GM10847 (cell line): ENCODE data around the gene MBD4.

ENCODE experiments used
- POLR2A ChIP-seq: IDR thresholded peaks from 2 replicates; pipeline ENCODE4 v1.6.1; 2011; ENCODE audit not compliant: insufficient read length; ENCODE audit errors: extremely low read depth

The MBD4 gene

DNA sequence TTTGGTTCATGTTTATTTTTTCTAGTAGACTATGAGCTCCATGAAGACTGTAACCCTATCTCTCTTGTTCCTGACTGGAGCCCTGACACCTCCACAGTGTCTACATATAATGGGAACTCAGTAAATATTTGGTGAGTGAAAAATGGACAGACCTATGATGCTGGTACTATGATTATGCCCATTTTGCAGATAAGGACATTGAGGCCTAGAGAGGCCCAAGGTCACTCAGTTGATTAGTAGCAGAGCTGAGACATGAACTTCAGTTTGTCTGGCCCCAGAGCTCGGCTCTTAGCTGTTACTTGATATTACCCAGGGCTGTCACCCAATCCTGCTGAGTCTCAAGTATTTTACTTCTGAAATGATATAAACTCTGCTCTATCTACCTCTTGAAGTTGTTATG, 16.9 kb downstream of the MBD4 start:
- TF ChIP-seq POLR2A, result no peak

DNA sequence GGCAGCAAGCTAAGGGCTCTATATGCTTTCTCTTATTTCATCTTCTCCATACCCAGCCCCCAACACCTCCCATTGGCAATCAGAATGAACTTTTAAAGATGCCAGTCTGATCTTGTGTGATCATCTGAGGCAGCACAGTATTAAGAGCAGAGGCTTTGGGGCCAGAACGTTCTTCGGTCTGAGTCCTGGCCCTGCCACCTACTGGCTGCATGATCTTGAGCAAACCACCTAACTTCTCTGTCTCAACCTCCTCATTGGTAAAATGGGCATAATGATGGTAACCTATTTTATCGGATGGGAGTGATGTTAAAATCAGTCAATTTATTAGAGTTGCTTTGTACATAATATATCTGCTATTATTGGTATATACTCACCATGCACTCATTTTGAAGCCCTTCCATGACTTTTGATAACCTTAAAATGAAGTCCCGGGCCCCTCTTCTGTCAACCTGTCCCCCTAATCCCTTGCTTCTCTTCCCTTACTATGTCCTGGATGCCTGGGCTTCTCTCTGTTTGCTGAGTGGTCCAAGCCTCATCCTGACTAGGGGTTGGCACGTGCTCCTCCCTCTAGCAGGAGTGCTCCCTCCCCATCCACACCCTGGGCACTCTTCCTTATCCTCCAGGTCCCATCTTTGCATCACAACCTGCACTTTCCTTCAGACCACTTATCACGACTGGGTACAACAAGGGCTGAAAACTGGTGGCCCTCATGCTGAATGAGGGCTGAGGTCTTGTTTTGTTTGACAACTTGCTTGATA, 17.6 kb downstream of the MBD4 start:
- no peak for TF ChIP-seq POLR2A

- no peak for TF ChIP-seq POLR2A
Measured at GRCh38 chr3:129421236-129421883, 18.4 kb downstream of the MBD4 start.

DNA sequence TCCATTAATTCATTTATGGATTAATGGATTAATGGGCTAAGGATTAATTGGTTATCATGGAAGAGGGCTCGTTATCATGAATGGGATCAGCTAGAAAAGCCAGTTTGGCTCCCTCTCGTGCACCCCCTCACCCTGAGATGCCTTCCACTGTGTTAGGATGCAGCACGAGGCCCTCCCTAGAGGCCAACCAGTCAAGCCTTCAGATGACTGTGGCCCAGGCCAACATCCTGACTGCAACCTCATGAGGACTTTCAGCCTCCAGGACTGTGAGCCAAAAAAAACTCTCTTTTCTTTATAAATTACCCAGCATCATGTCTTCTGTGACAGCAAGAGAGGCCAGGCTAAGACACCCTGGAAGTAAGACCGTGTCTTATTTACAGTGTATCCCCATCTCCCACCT, 20.3 kb downstream of the MBD4 start:
- TF ChIP-seq POLR2A, result no peak

GRCh38 chr3:129418041-129418973, 21.4 kb downstream of the MBD4 start:
- no peak for TF ChIP-seq POLR2A

DNA sequence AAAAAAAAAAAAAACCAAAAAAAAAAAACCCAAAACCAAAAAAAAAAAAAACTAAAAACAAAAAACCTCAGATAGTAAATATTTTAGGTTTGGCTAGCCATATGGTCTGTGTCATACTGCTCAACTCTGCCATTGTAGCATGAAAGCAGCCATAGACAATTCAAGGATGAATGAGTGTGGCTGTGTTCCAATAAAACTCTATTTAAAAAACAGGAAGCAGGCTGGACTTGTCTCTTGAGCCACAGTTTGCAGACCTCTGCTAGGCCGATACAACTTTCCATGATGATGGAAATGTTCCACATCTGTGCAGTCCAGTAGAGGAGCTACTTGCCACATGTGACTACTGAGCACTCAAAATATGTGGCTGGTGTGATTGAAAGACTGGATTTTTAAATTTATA, 22.4 kb downstream of the MBD4 start:
- no peak for TF ChIP-seq POLR2A

GRCh38 chr3:129416415-129416814, 23.3 kb downstream of the MBD4 start:
- no peak for TF ChIP-seq POLR2A

- TF ChIP-seq POLR2A, result no peak
Measured at GRCh38 chr3:129415830-129416229, 23.9 kb downstream of the MBD4 start.

DNA sequence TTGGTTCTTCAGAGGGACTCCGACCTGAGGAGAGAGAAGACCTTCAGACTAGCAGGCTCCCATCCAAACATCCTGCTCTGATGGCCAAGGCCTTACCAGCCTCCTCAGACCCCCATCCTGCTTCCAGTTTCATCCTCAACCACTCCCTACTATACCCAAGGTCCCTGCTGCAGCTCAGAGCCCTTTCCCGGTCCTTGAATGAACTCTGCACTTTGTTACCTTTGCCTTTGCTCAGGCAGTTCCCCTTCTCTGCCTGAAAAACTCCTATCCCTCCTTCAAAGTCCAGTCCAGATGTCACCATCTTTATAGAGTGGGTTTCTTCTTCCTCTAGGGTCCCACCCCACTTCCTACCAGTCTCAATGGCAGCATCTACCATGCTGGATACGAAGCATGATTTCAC, 24.4 kb downstream of the MBD4 start:
- TF ChIP-seq POLR2A, result no peak

DNA sequence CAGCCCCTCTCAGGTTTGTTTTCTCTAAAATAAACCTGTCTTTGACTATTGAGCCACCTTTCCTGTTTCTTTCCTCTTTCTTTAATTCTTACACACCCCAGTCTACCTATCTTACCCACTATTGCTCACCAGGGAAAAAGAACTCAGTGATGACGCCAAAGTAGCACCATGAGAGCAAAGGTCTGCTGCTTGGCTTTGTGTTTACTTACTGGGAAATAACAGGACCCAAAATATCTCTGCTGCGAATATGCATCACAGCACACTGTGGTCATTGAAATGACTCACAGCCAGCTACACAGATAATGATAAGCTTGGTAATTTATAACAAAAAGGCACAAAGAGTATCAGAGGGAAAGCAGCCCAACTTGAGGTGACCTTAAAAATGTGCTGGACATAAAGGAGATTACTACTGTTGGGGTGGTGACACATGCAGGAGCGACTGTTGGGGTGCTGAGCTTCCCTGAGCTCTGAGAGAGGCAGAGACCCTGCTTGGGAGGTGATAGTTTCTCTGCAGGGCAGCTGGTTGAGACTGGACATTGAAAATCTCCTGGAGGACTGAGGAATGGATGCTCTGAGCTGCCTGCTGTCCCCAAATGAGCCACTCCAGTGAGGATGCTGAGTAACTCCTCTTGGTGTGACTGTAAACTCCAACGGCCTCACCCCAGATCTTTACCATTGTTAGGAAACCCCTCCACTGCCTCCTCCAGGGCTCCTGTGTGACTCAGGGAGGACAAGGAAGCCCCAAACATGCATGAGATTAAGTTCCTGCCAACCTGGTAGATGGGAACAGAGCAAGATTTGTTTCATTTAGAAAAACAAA, 25.9 kb downstream of the MBD4 start:
- TF ChIP-seq POLR2A, result no peak

DNA sequence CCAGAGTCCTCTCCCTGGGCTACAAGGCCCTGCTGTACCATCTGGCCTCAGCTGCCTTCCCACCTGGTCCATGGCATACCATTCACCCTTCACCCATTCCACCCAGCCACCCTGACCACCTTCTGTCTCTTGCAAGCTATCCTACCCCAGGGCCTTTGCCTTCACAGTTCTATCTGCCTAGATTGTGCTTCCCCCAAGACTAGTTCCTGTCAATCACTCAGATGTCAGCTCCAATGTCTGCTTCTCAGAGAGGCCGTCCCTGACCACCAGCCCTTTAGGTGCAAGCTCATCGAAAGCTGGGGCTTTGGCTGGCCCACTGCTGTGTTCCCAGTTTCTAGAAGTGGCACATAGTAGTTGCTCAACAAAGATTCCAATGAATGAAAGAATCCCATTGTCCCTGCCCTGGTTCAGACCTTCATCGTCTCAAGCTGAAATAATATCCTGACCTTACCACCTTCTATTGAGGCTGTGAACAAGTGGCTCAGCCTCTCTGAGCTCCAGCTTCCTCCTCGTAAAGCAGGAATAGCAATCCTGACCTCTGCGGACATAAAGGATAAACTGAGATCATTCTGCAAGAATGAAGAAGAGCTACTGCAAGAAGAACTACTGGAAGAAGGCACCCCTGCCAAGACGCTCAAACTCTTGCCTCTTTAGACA, 27.1 kb downstream of the MBD4 start:
- no peak for TF ChIP-seq POLR2A

DNA sequence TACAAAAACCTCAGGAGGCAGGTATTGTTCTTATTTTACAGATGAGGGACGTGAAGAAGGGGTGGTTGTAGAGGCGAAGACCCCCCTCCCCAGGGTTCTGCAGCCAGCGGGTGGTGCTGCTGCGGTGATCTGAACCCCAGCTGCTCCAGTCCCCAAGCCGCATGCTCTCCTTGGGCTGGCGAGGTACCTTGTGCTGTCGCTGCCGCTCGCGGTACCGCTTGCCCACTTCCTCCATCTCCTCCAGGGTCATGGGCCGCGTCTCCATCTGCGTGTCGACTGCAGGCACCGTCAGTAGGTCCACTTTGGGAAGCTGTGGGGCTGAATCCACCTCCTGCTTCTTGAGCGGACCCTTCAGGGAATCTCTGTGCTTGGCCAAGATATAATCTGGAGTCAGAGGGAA, 28.8 kb downstream of the MBD4 start:
- no peak for TF ChIP-seq POLR2A

- no peak for TF ChIP-seq POLR2A
Measured at GRCh38 chr3:129409541-129409940, 30.2 kb downstream of the MBD4 start.

DNA sequence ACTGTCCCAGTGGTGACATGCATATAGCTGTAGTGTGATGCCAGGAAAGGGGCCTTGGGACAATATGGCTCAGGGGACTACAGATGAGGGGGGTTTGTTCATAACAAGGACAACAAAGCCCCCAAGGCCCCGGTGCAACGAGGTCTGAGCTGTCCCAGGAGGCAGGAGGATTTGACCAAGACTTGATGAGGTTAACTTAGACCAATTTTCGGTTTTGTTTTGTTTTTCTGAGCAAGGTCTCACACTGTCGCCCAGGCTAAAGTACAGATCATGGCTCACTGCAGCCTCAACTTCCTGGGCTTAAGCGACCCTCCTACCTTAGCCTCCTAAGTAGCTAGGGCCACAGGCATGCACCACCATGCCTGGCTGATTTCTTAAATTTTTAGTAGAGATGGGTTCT, 35.1 kb downstream of the MBD4 start:
- TF ChIP-seq POLR2A, result no peak
